BLaER1 treated with 17β-estradiol and CSF1 and Interleukin-3, amounts not matched to agents 10 nM and 100 nM (cell line): ENCODE measurements around the gene RNF130.
"Not testable (repeated sequence)": the region's sequence is repeated elsewhere in the genome, so short reads cannot be mapped to it uniquely, and the experiment has no call there.

Experiments used
- H3K27ac ChIP-seq, 11 experiments: shearing (Covaris generic); formaldehyde crosslinking; 2 replicates each; pipeline ENCODE4 v1.8.1; 2022
- H3K27me3 ChIP-seq, 11 experiments: shearing (Covaris generic); formaldehyde crosslinking; 2 replicates each; pipeline ENCODE4 v1.8.1; 2022
- H3K36me3 ChIP-seq, 11 experiments: shearing (Covaris generic); formaldehyde crosslinking; 2 replicates each; pipeline ENCODE4 v1.8.1; 2022
- H3K4me1 ChIP-seq, 10 experiments: shearing (Covaris generic); formaldehyde crosslinking; 2 replicates each; pipeline ENCODE4 v1.8.1; 2022
- H3K4me2 ChIP-seq, 11 experiments: shearing (Covaris generic); formaldehyde crosslinking; 2 replicates each; pipeline ENCODE4 v1.8.1; 2022
- H3K4me3 ChIP-seq, 10 experiments: shearing (Covaris generic); formaldehyde crosslinking; 2 replicates each; pipeline ENCODE4 v1.8.1; 2022
- H3K9ac ChIP-seq, 11 experiments: shearing (Covaris generic); formaldehyde crosslinking; 2 replicates each; pipeline ENCODE4 v1.8.1; 2022
- H3K9me3 ChIP-seq, 11 experiments: shearing (Covaris generic); formaldehyde crosslinking; replicated peaks in 1 of 11; 2 replicates each; pipeline ENCODE4 v1.8.1; 2022
- H4K20me1 ChIP-seq, 11 experiments: shearing (Covaris generic); formaldehyde crosslinking; 2 replicates each; pipeline ENCODE4 v1.8.1; 2022
- Cebpa-rat ChIP-seq, 11 experiments: shearing (Covaris generic); IDR thresholded peaks; 2 replicates each; pipeline ENCODE4 v1.8.1; 2022

Gene RNF130

DNA sequence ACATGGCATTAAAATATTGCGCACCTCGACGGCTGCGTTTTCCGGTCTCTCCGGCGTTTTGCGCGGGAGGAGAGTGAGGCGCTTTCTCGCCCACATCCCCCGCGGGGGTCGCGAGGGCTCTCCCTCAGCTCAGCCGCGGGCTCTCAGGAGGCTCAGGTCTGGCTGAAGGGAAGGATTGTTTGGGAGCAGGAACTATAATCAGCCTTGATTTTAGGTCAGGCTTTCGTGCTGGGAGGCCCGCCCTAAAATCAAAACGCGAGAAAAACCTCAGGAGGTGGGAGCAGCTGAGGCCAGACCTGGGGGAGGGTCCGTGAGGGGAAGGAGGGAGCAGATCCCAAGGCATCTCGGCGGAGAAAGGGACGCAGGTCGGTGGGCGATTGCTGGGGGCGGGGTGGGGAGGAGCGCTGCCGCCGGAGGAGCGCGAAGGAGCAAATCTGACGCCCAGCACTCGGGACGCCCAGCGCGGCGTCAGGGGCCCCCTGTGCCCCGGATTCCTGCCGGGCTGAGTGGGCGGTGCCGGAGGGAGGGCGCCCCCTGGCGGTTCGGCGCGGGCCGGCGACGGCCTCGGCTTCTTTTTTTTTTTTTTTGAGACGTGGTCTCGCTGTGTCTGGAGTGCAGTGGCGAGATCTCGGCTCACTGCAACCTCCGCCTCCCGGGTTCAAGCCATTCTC, 18.7 kb upstream of the RNF130 start:
- Histone ChIP-seq H3K27me3 (no peaks in the 10 kb centered on the region), H3K4me3 (peak overlapping the region; percentile 43 to 70 (median 55)), H3K36me3 (no peaks in the 10 kb centered on the region), H3K9me3 (peaks cover 0 to 3% (median 0%) of the 10 kb centered on the region in 11 experiments; a peak in 4 of 22 replicates), H3K4me1 (peaks cover 48 to 58% (median 52%) of the 10 kb centered on the region in 10 experiments), H3K4me2 (peak overlapping the region; percentile 70 to 90 (median 80)), H3K9ac (peak overlapping the region; percentile 66 to 83 (median 77); a peak in 21 of 22 replicates), H3K27ac (peak overlapping the region; percentile 67 to 87 (median 77); a peak in 20 of 22 replicates), H4K20me1 (no peaks in the 10 kb centered on the region)
- no peak for TF ChIP-seq Cebpa-rat (IDR thresholded peaks at IDR 0.05)

DNA sequence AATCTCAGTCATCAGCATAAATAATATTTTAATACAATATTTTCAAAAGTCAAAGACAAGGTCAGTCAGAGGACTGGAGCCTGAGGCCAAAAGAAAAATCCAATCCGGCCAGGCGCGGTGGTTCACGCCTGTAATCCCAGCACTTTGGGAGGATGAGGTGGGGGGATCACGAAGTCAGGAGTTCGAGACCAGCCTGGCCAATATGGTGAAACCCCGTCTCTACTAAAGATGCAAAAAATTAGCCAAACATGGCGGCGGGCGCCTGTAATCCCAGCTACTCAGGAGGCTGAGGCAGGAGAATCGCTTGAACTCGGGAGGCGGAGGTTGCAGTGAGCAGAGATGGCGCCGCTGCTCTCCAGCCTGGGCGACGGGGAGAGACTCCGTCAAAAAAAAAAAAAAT, 18.1 kb upstream of the RNF130 start:
- Histone ChIP-seq H3K9ac (peak overlapping the region in 8 of 11 experiments; percentile 71 to 82 (median 77); a peak in 14 of 22 replicates), H3K27ac (peak overlapping the region in 8 of 11 experiments; percentile 69 to 87 (median 78); a peak in 9 of 22 replicates), H3K4me1 (peaks cover 51 to 62% (median 55%) of the 10 kb centered on the region in 10 experiments), H3K4me3 (peak overlapping the region in 6 of 10 experiments; percentile 48 to 70 (median 57); a peak in 7 of 20 replicates), H3K4me2 (peak overlapping the region; percentile 70 to 90 (median 80); a peak in 20 of 22 replicates)
- H3K36me3 ChIP-seq, H3K9me3 ChIP-seq, H4K20me1 ChIP-seq, H3K27me3 ChIP-seq: not testable (repeated sequence)

DNA sequence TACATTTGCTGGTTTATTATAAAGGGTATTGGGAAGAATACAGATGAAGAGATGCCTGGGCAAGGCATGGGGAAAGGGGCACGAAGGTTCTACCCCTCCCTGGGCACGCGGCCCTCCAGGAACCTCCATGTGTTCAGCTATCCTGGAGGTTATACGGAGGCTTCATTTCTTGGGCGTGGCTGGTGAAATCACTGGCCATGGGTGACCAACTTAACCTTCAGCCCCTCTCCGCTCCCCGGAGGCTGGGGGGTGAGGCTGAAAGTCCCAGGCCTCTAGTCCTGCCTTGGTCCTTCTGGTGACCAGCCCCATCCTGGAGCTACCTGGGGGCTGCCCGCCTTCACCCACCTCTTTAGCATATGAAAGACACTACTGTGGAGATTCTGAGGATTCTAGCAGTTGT, 17.0 kb upstream of the RNF130 start:
- no peak for TF ChIP-seq Cebpa-rat (IDR thresholded peaks at IDR 0.05)

DNA sequence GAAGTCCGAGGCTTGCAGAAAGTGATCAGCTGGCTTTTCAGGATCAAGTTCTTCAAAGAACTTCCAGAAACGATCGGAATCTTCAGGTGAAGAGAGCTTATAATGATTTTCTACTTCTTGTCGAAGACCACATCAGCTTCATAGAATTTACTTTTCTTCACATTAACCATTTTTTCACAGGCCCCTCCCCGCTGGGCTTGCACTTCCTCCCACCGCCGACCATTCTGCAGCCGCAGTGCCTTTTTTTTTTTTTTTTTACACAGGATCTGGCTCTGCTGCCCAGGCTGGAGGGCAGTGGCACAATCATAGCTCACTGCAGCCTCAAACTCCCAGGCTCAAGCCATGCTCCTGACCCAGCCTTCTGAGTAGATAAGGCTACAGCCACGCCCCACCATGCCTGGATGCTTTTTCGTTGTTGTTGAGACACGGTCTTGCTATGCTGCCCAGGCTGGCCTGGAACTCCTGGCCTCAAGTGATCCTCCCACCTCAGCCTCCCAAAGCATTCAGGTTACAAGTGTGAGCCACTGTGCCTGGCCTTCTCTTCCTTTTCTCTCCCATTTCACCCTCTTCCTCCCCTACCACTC, 15.3 kb upstream of the RNF130 start:
- H3K4me3 ChIP-seq: no peak overlapping the region
- no peaks in the 10 kb centered on the region for H3K36me3 ChIP-seq
- TF ChIP-seq Cebpa-rat (IDR thresholded peaks at IDR 0.05): no peak
- peaks cover 0 to 18% (median 10%) of the 10 kb centered on the region in 11 experiments; a peak in 11 of 22 replicates for H3K9me3 ChIP-seq
- H3K4me1 ChIP-seq: peaks cover 28 to 40% (median 33%) of the 10 kb centered on the region in 10 experiments
- no peak overlapping the region for H3K27ac ChIP-seq
- H4K20me1 ChIP-seq: no peaks in the 10 kb centered on the region
- H3K27me3 ChIP-seq: no peaks in the 10 kb centered on the region
- no peak overlapping the region for H3K9ac ChIP-seq
- H3K4me2 ChIP-seq: no peak overlapping the region

More for the DNA sequence above, 17.0 kb upstream of the RNF130 start:
- Histone ChIP-seq H3K27me3 (no peaks in the 10 kb centered on the region), H3K9ac (no peak overlapping the region), H4K20me1 (no peaks in the 10 kb centered on the region), H3K9me3 (peaks cover 0 to 8% (median 3%) of the 10 kb centered on the region in 11 experiments; a peak in 4 of 22 replicates), H3K4me1 (peaks cover 44 to 57% (median 50%) of the 10 kb centered on the region in 10 experiments), H3K4me2 (no peak overlapping the region), H3K36me3 (no peaks in the 10 kb centered on the region), H3K27ac (no peak overlapping the region), H3K4me3 (no peak overlapping the region)

DNA sequence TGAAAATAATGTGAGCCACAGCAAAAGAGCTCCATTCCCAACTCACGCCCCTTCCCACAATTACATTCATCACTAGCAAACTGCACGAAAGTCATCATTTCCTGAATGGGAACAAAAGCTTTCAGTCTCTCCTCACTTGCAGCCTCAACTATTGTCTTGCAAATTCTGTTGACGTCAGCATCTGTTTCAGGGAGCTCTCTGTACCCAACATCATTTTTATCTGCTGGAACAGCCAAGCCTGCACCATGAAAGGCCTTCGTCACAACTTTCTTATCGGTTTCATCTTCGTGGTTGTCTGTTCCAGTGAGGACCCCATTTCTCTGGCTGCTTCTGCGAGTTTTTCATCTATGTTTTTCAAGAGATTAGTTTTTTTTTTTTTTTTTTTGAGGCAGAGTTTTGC, 14.3 kb upstream of the RNF130 start:
- no peak overlapping the region for H3K9ac ChIP-seq
- peak overlapping the region in 7 of 11 experiments; percentile 3 to 77 (median 56); a peak in 9 of 22 replicates for H3K4me2 ChIP-seq
- H3K36me3 ChIP-seq: no peaks in the 10 kb centered on the region; a peak in 1 of 22 replicates
- H4K20me1 ChIP-seq: no peaks in the 10 kb centered on the region
- peaks cover 4 to 28% (median 20%) of the 10 kb centered on the region in 11 experiments; a peak in 20 of 22 replicates for H3K9me3 ChIP-seq
- peaks cover 17 to 30% (median 23%) of the 10 kb centered on the region in 10 experiments for H3K4me1 ChIP-seq
- no peaks in the 10 kb centered on the region for H3K27me3 ChIP-seq
- TF ChIP-seq Cebpa-rat (IDR thresholded peaks at IDR 0.05): no peak
- H3K27ac ChIP-seq: no peak overlapping the region
- no peak overlapping the region for H3K4me3 ChIP-seq

DNA sequence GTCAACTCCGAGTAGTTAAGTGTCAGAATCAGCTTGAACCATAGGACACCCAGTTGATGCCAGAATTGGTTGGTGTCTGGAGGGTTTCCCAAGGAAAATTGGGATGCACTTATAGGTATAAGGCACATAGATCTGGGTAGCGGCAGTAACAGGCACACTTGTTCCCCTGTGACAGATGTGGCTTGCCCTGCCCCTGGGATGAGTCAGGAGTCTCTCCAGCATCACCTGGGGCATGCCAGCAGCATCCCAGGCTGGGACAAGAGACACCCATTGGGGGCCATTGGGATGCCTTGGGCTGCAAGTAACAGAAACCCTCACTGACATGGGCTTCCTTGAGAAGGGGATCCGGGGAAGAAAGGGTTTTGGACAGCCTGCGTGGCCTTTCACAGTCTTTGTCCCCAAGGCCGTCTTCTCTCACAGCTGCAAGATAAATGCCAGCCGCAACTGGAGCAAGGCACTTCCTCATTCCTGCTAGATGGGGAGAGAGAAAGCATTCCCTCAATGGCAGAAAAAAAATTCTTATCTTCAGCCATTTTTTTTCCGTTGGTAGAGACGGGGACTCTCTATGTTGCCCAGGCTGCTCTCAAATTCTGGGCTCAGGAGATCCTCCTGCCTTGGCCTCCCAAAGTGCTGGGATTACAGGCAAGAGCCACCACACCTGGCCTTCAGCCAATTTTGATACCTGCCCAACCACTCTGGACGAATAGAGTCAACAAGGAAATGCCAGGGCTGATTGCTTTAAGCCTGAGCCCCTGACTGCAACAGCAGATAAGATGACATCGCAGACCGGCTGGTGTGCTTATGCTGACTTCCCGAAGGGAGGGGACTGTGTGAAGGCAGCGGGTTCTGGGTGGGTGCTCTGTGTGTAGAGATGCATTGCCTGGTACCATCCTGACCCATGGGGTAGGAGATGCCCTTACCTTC, 13.3 kb upstream of the RNF130 start:
- TF ChIP-seq Cebpa-rat (IDR thresholded peaks at IDR 0.05): no peak
- Histone ChIP-seq H3K27ac (peak overlapping the region in 8 of 11 experiments; percentile 40 to 71 (median 63); a peak in 15 of 22 replicates), H3K9me3 (peaks cover 8 to 36% (median 25%) of the 10 kb centered on the region in 11 experiments; a peak in 20 of 22 replicates), H3K27me3 (no peaks in the 10 kb centered on the region; a peak in 1 of 22 replicates), H3K4me1 (peaks cover 20 to 34% (median 27%) of the 10 kb centered on the region in 10 experiments), H3K9ac (peak overlapping the region in 7 of 11 experiments; percentile 4 to 61 (median 41); a peak in 8 of 22 replicates), H3K4me2 (peak overlapping the region; percentile 42 to 77 (median 54)), H3K4me3 (no peak overlapping the region; a peak in 1 of 20 replicates), H4K20me1 (no peaks in the 10 kb centered on the region), H3K36me3 (no peaks in the 10 kb centered on the region; a peak in 1 of 22 replicates)

DNA sequence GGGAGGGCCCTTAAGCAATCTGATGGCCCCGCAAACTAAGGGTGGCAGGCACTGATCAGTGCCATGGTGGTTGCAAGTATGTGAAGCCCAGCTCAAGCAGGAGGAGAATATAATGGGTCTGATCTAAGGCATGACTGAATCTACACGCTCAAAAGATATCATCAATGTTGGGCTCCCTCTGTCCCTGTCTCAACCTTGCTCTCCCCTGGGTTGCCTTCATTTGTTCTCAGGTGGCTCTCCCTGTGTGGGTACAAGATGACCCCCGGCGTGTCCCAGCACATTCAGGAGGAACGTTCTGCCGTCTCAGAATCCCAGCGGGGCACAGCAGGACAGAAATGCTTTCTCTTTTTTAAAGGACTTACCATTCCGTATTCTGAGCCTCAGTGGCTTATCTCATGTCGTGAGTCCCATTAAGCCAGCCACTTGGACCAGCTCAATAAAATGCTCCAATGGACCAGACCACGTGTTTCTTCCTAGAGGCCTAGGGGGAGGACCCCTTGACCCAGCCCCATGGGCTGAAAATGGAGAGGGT, 12.0 kb upstream of the RNF130 start:
- H3K4me3 ChIP-seq: no peak overlapping the region
- H3K27ac ChIP-seq: no peak overlapping the region
- H3K27me3 ChIP-seq: no peaks in the 10 kb centered on the region; a peak in 1 of 22 replicates
- H3K36me3 ChIP-seq: no peaks in the 10 kb centered on the region; a peak in 1 of 22 replicates
- H3K9me3 ChIP-seq: peaks cover 8 to 43% (median 35%) of the 10 kb centered on the region in 11 experiments; a peak in 20 of 22 replicates
- H4K20me1 ChIP-seq: no peaks in the 10 kb centered on the region
- no peak overlapping the region for H3K4me2 ChIP-seq
- no peak for TF ChIP-seq Cebpa-rat (IDR thresholded peaks at IDR 0.05)
- H3K9ac ChIP-seq: no peak overlapping the region
- H3K4me1 ChIP-seq: peaks cover 22 to 41% (median 34%) of the 10 kb centered on the region in 10 experiments

DNA sequence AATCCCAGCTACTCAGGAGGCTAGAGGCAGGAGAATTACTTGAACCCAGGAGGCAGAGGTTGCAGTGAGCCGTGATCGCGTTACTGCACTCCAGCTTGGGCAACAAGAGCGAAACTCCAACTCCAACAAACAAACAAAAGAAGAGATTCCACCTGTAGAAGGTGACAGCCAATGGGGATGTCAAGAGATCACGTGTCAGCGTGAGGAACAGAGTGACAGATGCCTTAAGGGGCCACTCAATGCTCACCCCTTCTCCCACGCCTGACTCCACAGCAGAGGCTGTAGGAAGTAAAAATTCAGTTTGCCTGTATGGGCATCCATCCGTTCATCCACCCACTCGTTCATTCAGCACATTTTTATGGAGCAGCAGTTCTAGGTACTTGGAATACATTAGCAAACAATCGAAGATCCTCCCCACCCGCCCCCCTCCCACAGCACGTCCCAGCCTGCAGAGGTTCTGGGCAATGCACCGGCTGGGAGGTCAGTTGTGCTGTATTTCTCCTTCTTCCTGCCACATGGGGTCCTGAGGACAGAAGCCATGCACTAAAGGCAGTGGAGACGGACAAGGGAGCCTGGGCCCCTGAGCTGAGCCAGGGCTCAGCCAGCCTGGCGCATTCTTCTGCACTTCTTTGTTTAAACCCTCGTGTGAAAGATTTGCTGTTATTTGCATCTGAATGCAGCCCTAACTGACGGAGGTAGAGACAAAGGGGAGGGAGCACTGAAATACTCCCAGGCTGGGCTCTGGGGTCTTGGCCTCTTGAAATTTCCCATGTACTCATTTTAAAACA, 11.3 kb upstream of the RNF130 start:
- Histone ChIP-seq H3K9me3 (peaks cover 8 to 51% (median 38%) of the 10 kb centered on the region in 11 experiments; a peak in 20 of 22 replicates), H3K4me2 (no peak overlapping the region), H3K36me3 (no peaks in the 10 kb centered on the region; a peak in 1 of 22 replicates), H4K20me1 (no peaks in the 10 kb centered on the region), H3K4me3 (no peak overlapping the region), H3K27ac (no peak overlapping the region), H3K27me3 (no peaks in the 10 kb centered on the region; a peak in 1 of 22 replicates), H3K4me1 (peaks cover 22 to 41% (median 35%) of the 10 kb centered on the region in 10 experiments), H3K9ac (no peak overlapping the region)
- TF ChIP-seq Cebpa-rat (IDR thresholded peaks at IDR 0.05): no peak
